GM23338 (cell line): ENCODE data around the gene SOX3. TPM values are rescaled to one million over a fixed set of nuclear protein-coding genes. Genes with fewer than 3 reads are reported as not detected.

Experiments
- ATAC-seq: fragments of 200-7000 bp; cut with Tn5 transposase; 3 replicates; pipeline ENCODE4 v1.9.1; 2020
- DNase-seq: peaks from one replicate; pipeline ENCODE4 v3.0.0-alpha.2; 2015; ENCODE audit warnings: low spot score
- H2AFZ ChIP-seq: fragments of 200-600 bp; sonication (generic); 2 replicates; pipeline ENCODE4 v1.8.0; 2016; ENCODE audit warnings: antibody characterized with exemption, mild to moderate bottlenecking, moderate library complexity
- H3F3A ChIP-seq: fragments of 200-600 bp; sonication (generic); replicated peaks from 2 replicates; pipeline ENCODE4 v1.8.0; 2017; ENCODE audit warnings: antibody characterized with exemption, mixed run types, low read depth
- H3K27ac ChIP-seq: fragments of 200-600 bp; sonication (generic); 2 replicates; pipeline ENCODE4 v1.6.1; 2016; ENCODE audit warnings: low read depth
- H3K27me3 ChIP-seq: fragments of 200-600 bp; sonication (generic); 2 replicates; pipeline ENCODE4 v1.8.0; 2016; ENCODE audit warnings: mild to moderate bottlenecking, mixed run types, moderate library complexity; ENCODE audit not compliant: insufficient read depth
- H3K36me3 ChIP-seq: fragments of 200-600 bp; sonication (generic); 2 replicates; pipeline ENCODE4 v1.8.0; 2016; ENCODE audit warnings: mild to moderate bottlenecking; ENCODE audit not compliant: insufficient read depth
- H3K4me1 ChIP-seq: fragments of 200-600 bp; sonication (generic); 2 replicates; pipeline ENCODE4 v1.8.0; 2016; ENCODE audit warnings: mild to moderate bottlenecking, moderate library complexity; ENCODE audit not compliant: insufficient read depth
- H3K4me2 ChIP-seq: fragments of 200-600 bp; sonication (generic); 2 replicates; pipeline ENCODE4 v1.7.1; 2017; ENCODE audit warnings: mixed run types
- H3K4me3 ChIP-seq: fragments of 200-600 bp; sonication (generic); 2 replicates; pipeline ENCODE4 v1.6.1; 2016; ENCODE audit warnings: mixed run types
- H3K79me2 ChIP-seq: fragments of 200-600 bp; sonication (generic); replicated peaks from 2 replicates; pipeline ENCODE4 v1.8.0; 2017; ENCODE audit warnings: mild to moderate bottlenecking; ENCODE audit not compliant: insufficient read depth
- H3K9me2 ChIP-seq: fragments of 200-600 bp; sonication (generic); 2 replicates; pipeline ENCODE4 v1.8.0; 2017; ENCODE audit not compliant: insufficient read depth
- H4K20me1 ChIP-seq: fragments of 200-600 bp; sonication (generic); replicated peaks from 2 replicates; pipeline ENCODE4 v1.8.0; 2017; ENCODE audit warnings: mild to moderate bottlenecking; ENCODE audit not compliant: insufficient read depth
- H3K27ac Mint-ChIP-seq: 2 replicates; pipeline ENCODE4 v1.8.0; 2020; ENCODE audit warnings: inconsistent platforms, mild to moderate bottlenecking, moderate library complexity, mixed read lengths
- H3K27me3 Mint-ChIP-seq: 3 replicates; pipeline ENCODE4 v1.8.0; 2022; ENCODE audit warnings: low read depth, mild to moderate bottlenecking, moderate library complexity, mixed read lengths, inconsistent platforms; ENCODE audit not compliant: insufficient read depth, poor library complexity
- H3K36me3 Mint-ChIP-seq: 3 replicates; pipeline ENCODE4 v1.8.0; 2021; ENCODE audit warnings: low read depth, mild to moderate bottlenecking, inconsistent platforms, moderate library complexity, mixed read lengths
- H3K4me1 Mint-ChIP-seq: 3 replicates; pipeline ENCODE4 v1.8.0; 2020; ENCODE audit warnings: mild to moderate bottlenecking, inconsistent platforms, mixed read lengths
- H3K4me3 Mint-ChIP-seq: 3 replicates; pipeline ENCODE4 v1.8.0; 2021; ENCODE audit warnings: moderate library complexity, mild to moderate bottlenecking, inconsistent platforms, mixed read lengths
- H3K9me3 Mint-ChIP-seq: 3 replicates; pipeline ENCODE4 v1.8.0; 2020; ENCODE audit warnings: moderate library complexity, mild to moderate bottlenecking, inconsistent platforms, mixed read lengths
- CREB1 ChIP-seq: fragments of 250-450 bp; sonication (Bioruptor Pico); IDR thresholded peaks from 2 replicates; pipeline ENCODE4 v1.5.0; 2020; ENCODE audit warnings: low read depth, mild to moderate bottlenecking, moderate library complexity
- EZH2phosphoT487 ChIP-seq: fragments of 200-600 bp; sonication (generic); IDR thresholded peaks from one replicate; pipeline ENCODE4 v1.8.1; 2018; ENCODE audit warnings: antibody characterized with exemption; ENCODE audit not compliant: unreplicated experiment
- NANOG ChIP-seq: IDR thresholded peaks from 2 replicates; pipeline ENCODE4 v1.6.1; 2016; ENCODE audit warnings: antibody characterized with exemption, borderline replicate concordance
- POLR2AphosphoS5 ChIP-seq: IDR thresholded peaks from 2 replicates; pipeline ENCODE4 v1.6.1; 2016; ENCODE audit warnings: antibody characterized with exemption, low read depth
- long read RNA-seq: library from polyadenylated mRNA; unstranded; transcript quantifications from one replicate; pipeline ENCODE4 v2.0.0, GENCODE V29; 2020; ENCODE audit not compliant: unreplicated experiment
- polyA plus RNA-seq: library from polyadenylated mRNA; unstranded; fragments of >200 nt; fragmentation: Nextera tagmentation; extraction: Ambion mirVana; gene quantifications from 2 replicates; pipeline ENCODE4 v1.2.1, GENCODE V29; 2016
- total RNA-seq: library from RNA; depleted of rRNA; stranded (reverse); fragments of >200 nt; shearing (Covaris generic); gene quantifications from 2 replicates; pipeline ENCODE4 v1.2.3, GENCODE V29; 2014; rRNA removed
- TF ChIP-seq, protein P1 (sequence below): IDR thresholded peaks from one replicate; pipeline ENCODE4 v1.6.1; 2018; ENCODE audit warnings: antibody characterized with exemption; ENCODE audit not compliant: unreplicated experiment

The SOX3 gene
- total RNA-seq, result 23.3 and 25.4 TPM in 2 replicates
- 9.8 and 10.3 TPM in 2 replicates for polyA plus RNA-seq
- long read RNA-seq, partial matches to known transcripts, result 0 of 1 reads
- long read RNA-seq, other reads (novel, unspliced or antisense), result 0 of 1 reads

DNA sequence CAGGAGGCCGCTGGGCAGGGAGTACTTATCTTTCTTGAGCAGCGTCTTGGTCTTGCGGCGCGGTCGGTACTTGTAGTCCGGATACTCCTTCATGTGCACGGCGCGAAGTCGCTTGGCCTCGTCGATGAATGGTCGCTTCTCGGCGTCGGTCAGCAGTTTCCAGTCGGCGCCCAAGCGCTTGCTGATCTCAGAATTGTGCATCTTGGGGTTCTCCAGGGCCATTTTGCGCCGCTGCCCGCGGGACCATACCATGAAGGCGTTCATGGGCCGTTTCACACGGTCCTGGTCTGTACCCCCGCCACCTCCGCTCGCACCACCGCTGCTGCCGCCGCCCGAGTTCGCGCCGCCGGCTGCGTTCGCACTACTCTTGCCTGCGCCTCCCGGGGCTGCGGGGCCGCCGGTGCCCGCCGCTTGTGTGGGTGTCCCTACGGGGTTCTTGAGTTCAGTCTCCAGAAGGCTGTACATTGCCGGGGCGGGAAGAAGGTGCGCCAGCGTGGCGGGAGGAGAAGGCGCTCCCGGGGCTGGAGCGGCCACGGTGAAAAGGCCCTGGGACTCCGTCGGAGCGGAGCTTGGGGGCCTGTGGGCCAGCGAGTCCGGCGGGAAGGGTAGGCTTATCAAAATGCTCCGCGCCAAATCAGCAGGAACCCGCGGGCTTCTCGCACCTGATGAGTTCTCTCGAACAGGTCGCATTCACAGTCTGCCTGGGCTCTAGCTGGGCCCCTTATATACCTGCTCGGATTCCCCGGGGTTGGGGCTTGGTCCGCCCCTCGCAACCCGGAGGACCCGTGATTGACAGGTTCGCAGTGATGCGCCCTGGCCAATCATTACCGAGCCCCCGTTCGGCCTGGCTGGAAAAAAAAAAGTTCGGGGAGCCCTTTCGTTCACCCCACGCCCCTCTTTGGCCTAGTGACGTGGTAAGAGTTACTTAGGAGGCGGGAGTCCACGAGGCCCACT, at the start of gene SOX3:
Gene SOX3 (minus strand): TSS at position 699 of the 954 bp plus-strand sequence. CDS start 9 bp downstream, at position 690.
- H3K9me2 ChIP-seq, result no peaks in the 10 kb centered on the region
- H2AFZ ChIP-seq, result peak within 1 kb of the TSS; percentile 76; the same call in 1 of the 2 replicates
- Mint-ChIP-seq H3K4me3 (peak within 1 kb of the TSS; percentile 76), H3K27me3 (peaks cover 64% of the 10 kb centered on the region), H3K9me3 (no peaks in the 10 kb centered on the region), H3K36me3 (peaks cover 6% of the 10 kb centered on the region; the same call in 1 of the 3 replicates), H3K4me1 (peaks cover 33% of the 10 kb centered on the region), H3K27ac (no peak within 1 kb of the TSS)
- DNase-seq, result peak; percentile 82
- peaks cover 89% of the 10 kb centered on the region for H3K27me3 ChIP-seq
- H3K79me2 ChIP-seq, result no peaks in the 10 kb centered on the region
- TF ChIP-seq POLR2AphosphoS5 (peak; percentile 72), EZH2phosphoT487 (no peak), NANOG (no peak)
- H3K36me3 ChIP-seq, result no peaks in the 10 kb centered on the region
- no peaks in the 10 kb centered on the region for H4K20me1 ChIP-seq
- H3K4me3 ChIP-seq, result peak within 1 kb of the TSS; percentile 62
- peak within 1 kb of the TSS; percentile 85 for H3K4me2 ChIP-seq
- H3K4me1 ChIP-seq, result peaks cover 7% of the 10 kb centered on the region
- H3K27ac ChIP-seq, result no peak within 1 kb of the TSS
- H3F3A ChIP-seq, result no peaks in the 10 kb centered on the region
- ATAC-seq, result peak; percentile 31

- H3K4me3 Mint-ChIP-seq, result no peak overlapping the region
- no peak for ATAC-seq
- H3K27ac Mint-ChIP-seq, result no peak overlapping the region
- H3K9me2 ChIP-seq, result no peaks in the 10 kb centered on the region
- H3K36me3 Mint-ChIP-seq, result no peaks in the 10 kb centered on the region
- no peaks in the 10 kb centered on the region for H4K20me1 ChIP-seq
- TF ChIP-seq CREB1 (CRISPR knock-in tag), result no peak
- TF ChIP-seq, protein P1, sequence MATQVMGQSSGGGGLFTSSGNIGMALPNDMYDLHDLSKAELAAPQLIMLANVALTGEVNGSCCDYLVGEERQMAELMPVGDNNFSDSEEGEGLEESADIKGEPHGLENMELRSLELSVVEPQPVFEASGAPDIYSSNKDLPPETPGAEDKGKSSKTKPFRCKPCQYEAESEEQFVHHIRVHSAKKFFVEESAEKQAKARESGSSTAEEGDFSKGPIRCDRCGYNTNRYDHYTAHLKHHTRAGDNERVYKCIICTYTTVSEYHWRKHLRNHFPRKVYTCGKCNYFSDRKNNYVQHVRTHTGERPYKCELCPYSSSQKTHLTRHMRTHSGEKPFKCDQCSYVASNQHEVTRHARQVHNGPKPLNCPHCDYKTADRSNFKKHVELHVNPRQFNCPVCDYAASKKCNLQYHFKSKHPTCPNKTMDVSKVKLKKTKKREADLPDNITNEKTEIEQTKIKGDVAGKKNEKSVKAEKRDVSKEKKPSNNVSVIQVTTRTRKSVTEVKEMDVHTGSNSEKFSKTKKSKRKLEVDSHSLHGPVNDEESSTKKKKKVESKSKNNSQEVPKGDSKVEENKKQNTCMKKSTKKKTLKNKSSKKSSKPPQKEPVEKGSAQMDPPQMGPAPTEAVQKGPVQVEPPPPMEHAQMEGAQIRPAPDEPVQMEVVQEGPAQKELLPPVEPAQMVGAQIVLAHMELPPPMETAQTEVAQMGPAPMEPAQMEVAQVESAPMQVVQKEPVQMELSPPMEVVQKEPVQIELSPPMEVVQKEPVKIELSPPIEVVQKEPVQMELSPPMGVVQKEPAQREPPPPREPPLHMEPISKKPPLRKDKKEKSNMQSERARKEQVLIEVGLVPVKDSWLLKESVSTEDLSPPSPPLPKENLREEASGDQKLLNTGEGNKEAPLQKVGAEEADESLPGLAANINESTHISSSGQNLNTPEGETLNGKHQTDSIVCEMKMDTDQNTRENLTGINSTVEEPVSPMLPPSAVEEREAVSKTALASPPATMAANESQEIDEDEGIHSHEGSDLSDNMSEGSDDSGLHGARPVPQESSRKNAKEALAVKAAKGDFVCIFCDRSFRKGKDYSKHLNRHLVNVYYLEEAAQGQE, result no peak
- H3K27ac ChIP-seq, result no peak overlapping the region
- no peak overlapping the region for H2AFZ ChIP-seq
- DNase-seq, result no peak
- no peaks in the 10 kb centered on the region for H3K36me3 ChIP-seq
- no peaks in the 10 kb centered on the region for H3K9me3 Mint-ChIP-seq
- H3K79me2 ChIP-seq, result no peaks in the 10 kb centered on the region
- no peak overlapping the region for H3K4me2 ChIP-seq
- no peaks in the 10 kb centered on the region for H3K27me3 Mint-ChIP-seq
- no peaks in the 10 kb centered on the region for H3F3A ChIP-seq
- no peak overlapping the region for H3K4me3 ChIP-seq
- H3K4me1 ChIP-seq, result no peaks in the 10 kb centered on the region
- H3K27me3 ChIP-seq, result no peaks in the 10 kb centered on the region
- H3K4me1 Mint-ChIP-seq, result peaks cover 4% of the 10 kb centered on the region; the same call in 2 of the 3 replicates
Measured at GRCh38 chrX:140548985-140549384, 44.1 kb upstream of the SOX3 start.
